Mucosa of gallbladder (tissue), 1 donor: ENCODE measurements around the gene ARID3A. TPM values are rescaled to one million over a fixed set of nuclear protein-coding genes. Genes with fewer than 3 reads are reported as not detected.
"Not testable (repeated sequence)": the region's sequence is repeated elsewhere in the genome, so short reads cannot be mapped to it uniquely, and the experiment has no call there.

Experiments used
- DNase-seq: peaks from one replicate; pipeline ENCODE4 v3.0.0-alpha.2; 2020; ENCODE audit warnings: low spot score
- total RNA-seq: library from RNA; stranded (reverse); gene quantifications from one replicate; pipeline ENCODE4 v1.2.1, GENCODE V29; 2021
- donor health status: DM: no; HTN: no; CAD: no.

ARID3A gene
- total RNA-seq, 1 donor from 2014 or later = 7.0 TPM

DNA sequence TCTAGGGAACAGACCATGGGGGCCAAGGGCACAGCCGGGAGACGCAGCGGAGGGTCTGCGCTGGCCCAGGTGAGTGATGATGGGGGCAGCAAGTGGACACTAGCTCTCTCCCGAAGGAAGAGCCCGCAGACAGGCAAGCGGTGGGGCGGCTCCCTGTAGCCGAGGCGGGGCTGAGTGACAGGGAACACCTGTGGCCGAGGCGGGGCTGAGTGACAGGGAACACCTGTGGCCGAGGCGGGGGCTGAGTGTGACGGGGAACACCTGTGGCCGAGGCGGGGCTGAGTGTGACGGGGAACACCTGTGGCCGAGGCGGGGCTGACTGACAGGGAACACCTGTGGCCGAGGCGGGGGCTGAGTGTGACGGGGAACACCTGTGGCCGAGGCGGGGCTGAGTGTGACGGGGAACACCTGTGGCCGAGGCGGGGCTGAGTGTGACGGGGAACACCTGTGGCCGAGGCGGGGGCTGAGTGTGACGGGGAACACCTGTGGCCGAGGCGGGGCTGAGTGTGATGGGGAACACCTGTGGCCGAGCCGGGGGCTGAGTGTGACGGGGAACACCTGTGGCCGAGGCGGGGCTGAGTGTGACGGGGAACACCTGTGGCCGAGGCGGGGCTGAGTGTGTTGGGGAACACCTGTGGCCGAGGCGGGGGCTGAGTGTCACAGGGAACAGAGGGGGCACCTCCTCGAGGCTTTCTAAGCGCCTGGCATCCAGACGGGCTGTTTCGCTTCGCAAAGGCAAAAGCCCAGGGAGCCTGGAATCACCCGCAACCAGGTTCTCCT is 34.2 kb upstream of the ARID3A start:
- not testable (repeated sequence) for DNase-seq

DNA sequence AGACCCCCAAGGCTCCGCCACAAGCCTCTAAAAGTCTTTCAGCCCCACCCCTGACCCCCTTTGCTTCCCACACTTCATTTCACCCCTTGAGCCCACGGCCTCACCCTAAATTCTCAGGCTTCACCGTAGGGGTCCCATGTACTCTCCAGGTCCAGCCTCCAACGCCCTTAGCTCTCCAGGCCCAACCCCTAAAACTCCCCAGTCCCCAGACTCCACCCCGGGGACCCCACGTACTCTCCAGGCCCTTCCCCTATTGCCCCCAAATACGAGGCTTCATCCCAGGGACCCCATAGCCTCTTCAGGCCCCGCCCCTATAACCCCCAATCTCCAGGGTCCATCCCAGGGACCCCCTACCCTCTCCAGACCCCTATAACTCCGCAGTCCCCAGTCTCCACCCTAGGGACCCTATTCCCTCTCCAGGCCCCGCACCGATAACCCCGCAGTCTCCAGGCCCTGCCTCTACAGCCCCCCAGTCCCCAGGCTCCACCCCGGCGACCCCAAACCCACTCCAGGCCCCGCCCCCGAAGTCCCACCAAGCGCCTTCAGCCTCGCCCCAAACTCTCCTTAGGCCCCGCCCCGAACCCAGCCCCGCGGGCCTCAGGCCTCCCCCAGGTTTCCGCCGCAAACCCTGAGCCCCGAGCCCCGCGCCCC is 33.5 kb upstream of the ARID3A start:
- DNase-seq = no peak

DNA sequence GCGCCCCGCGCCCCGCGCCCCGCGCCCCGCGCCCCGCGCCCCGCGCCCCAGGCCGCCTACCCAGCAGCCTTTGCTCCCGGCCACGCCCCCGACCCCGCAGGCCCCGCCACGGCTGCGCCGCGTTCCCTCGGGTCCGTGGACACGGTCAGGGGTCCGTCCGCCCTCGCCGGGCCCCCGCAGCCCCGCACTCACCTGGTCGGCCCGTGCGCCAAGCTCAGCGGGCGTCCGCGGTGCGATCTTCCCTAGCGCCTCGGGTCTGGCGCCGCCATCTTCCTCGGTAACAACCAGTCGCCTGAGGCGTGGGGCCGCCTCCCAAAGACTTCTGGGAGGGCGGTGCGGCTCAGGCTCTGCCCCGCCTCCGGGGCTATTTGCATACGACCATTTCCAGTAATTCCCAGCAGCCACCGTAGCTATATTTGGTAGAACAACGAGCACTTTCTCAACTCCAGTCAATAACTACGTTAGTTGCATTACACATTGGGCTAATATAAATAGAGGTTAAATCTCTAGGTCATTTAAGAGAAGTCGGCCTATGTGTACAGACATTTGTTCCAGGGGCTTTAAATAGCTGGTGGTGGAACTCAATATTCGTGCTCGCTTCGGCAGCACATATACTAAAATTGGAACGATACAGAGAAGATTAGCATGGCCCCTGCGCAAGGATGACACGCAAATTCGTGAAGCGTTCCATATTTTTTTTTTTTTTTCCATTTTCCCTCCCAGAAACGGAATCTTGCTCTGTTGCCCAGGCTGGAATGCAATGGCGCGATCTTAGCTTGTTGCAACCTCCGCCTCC is 32.7 kb upstream of the ARID3A start, which contains the start of the genes MED16 and RNU6-9:
TSS of gene MED16 (minus strand) at position 294 of the 796 bp plus-strand sequence. CDS start 2,056 bp downstream, outside the sequence.
TSS of gene RNU6-9 (plus strand) at position 591 of the 796 bp plus-strand sequence.
- peak; percentile 93 for DNase-seq

DNA sequence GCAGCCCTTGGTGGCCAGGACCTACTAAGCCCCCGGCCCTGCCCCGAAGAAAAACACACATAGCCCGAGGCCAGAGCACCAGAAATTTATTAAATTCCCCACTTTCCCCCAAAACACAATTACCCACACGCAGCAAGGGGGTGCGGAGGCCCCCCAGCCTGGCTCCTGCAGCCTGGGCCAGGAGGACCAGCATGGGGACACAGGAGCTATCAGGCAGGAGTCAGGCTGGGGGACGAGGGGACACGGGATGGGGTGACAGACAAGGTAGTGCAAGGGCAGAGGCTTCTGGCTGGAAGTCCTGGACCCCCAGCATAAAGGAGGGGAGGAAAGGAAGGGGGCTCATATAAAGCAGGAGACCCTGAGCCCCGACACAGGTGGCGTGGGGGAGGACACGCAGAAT is 29.4 kb upstream of the ARID3A start:
- DNase-seq = no peak

DNA sequence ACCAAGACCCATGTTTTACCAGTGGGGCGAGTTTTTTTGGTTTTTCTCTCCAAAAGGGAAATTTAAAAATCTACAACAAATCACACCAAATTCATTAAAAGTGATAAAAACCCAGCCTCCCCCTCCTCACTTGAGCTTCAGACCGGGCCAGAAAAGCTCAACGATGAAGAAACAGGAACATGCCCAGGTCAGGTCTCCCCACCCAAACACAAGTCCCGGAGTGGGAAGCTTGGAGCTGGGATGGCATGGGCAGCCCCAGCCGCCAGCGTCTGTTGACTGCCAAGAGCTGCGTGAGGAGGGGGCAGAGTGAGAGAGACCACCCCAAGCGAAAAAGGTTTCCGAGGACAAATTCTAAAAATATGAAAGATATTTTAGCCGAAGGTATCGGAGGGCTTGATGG is 28.8 kb upstream of the ARID3A start:
- no peak for DNase-seq

DNA sequence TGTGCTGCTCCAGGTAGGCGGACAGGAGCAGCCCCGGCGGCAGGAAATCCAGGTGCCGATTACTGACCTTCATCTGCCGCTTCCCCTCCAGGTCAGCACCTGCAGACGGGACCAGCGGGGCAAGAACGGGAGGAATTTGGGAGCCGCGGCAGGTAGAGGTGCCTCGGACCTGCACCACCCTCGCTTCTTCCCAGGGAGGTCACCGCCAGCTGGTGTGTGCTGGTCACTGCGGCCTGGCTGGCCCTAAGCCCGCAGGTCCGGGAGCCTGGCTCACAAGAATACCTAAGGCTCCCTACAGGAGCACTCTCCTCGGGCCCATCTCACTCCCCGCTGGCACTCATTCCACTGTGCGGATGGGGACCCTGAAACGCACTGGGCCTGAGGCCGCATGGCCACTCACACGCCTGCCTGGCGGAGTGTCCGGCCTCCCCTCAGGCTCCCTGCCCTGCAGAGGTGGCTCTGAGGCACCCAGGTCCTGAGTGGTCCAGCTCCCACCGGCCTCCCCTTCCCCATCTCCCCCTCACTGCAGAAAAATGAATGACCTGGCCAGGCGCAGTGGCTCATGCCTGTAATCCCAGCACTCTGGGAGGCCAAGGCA is 28.3 kb upstream of the ARID3A start:
- no peak for DNase-seq

DNA sequence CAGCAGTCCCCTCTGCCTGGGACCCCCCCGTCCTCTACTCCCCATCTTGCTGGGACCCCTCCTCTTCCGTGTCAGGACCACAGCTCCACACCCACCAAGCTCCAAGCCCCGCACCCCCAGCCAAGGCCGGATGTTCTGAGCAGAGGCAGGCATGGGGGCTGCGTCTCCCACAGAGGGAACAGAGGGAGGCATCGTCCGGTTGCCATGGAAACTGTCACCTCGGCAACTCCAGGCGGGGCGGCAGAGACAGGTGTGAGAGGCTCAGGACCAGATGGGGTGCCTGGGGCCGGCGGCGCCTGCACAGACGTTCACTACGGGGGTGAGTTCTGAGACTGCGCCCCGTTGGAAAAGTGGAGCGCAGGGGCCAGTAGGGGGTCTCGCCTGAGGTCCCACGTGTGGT is 27.2 kb upstream of the ARID3A start:
- DNase-seq = no peak

DNA sequence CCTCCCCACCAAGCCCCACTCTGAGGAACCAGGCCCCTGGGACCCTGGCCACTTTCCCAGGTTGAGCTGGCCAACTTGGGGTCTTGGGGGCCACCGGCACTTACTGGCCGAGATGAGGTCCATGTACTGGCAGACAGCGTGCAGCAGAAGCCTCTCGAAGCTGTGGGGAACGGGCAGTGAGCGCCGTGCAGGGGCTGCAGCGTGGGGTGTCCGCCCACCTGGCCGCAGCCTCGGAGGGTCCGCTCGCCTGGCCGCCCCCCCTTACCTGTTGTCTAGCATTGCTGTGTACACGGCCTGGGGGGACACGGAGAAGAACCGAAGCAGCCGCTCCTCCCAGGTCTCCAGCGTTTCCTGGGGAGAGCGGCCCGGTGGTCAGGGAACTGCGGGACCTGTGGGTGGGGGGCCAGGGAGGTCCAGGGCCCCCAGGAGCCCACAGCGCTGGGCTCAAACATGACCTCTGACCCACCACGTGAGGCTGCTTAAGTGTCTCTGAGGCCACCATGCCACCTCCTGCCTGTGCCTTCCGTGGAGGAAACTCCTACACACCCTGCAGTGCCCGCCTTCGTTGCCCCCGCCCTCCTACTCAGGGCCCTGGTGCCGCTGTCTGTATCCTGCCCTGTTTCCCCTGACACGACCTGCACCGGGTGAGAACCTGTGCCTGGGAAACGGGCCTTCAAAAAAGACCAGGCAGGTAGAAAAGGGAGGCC is 26.3 kb upstream of the ARID3A start:
- DNase-seq = no peak

DNA sequence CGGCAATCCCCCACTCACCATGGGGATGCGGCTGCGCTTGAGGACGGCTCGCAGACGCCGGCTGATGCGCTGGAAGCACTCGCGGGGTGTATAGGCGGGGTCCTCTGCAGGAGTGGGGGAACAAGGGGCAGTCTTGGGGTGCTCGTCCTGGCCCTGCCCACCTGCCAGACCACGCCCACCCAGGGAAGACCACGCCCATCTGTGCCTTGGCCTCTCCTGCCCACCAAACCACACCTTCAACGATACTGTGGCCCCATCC is 25.9 kb upstream of the ARID3A start:
- no peak for DNase-seq

DNA sequence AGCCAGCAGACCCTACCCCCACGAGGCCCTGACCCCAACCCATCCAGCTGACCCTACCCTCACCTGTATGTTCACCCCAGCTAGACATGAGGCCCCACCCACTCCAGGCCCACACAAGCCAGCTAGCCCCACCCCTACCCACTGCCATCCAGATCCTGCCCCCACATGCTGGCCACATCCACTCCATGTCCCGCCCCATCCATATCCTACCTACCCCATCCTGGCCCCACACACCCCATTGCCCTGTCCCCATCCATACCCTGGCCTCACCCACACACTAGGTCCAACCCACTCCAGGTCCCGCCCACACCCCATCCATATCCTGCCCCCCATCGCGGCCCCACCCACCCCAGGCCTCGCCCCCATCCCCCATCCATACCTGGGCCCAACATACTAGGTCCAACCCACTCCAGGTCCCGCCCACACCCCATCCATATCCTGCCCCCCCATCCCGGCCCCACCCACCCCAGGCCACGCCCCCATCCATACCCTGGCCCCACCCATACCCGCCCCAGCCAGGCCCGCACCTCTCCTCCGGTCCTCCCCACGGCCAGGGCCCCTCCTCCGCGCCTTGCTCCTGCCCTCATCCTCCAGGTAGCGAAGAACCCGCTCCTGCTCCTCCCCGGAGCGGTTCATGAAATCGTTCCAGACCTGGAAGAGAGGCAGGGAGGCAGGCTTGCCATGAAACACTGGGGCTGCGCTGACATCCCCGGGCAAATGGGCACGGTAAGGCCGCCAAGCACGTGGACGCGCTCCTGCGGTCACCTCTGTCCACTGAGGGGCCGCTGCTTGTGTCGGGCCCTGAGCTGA is 25.3 kb upstream of the ARID3A start:
- no peak for DNase-seq

DNA sequence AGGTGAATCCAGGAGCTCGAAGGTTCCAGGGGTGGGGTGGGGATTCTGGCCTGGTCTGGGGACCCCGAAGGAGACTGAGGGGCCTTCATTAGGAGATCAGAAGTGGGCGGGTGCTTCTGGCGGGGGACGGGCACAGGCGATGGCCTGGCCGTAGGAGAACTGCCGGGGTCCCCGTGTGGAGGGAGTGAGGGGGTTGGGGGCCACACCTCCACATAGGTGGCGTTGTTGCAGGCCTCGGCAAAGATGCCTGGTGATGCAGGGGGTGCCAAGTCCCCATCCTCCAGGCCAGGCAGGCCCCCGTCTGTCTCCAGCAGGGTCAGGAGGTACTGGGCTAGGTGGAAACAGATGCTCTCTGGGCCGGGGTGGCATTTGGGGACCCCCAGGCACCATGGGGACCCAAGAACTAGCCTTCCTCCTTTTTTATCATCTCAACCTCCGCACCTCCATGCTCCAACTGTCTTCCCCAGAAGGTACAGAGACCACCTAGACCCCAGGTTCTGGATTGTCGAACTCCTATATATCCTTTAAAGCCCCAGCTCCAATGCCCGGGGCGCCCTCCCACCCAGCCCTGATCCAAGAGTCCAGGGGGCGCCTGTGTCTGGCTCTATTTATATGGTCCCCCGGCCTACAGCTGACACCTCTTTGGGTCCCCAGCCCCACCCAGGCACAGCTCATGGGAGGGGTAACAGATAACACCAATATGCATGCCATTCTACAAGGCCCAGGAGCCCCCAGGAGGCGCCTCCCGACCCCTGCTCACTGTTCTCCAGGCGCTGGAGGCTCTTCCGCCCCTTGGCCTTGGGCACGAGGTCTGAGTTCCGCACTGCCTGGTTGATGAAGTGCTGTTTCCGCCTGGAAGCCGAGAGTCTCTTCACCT is 24.4 kb upstream of the ARID3A start:
- no peak for DNase-seq

DNA sequence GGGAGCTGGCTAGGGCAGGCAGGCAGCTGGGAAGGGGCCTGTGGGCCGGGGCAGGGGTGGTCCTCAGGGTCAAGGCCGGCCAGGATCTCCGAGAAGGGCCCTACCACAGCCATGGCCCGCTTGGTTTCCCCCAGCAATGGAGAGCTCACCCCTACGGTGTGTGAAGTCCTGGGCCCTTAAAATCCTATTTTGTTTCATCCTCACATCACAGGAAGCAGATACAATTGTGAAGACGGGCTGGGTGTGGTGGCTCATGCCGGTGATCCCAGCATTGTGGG is 23.8 kb upstream of the ARID3A start:
- no peak for DNase-seq

DNA sequence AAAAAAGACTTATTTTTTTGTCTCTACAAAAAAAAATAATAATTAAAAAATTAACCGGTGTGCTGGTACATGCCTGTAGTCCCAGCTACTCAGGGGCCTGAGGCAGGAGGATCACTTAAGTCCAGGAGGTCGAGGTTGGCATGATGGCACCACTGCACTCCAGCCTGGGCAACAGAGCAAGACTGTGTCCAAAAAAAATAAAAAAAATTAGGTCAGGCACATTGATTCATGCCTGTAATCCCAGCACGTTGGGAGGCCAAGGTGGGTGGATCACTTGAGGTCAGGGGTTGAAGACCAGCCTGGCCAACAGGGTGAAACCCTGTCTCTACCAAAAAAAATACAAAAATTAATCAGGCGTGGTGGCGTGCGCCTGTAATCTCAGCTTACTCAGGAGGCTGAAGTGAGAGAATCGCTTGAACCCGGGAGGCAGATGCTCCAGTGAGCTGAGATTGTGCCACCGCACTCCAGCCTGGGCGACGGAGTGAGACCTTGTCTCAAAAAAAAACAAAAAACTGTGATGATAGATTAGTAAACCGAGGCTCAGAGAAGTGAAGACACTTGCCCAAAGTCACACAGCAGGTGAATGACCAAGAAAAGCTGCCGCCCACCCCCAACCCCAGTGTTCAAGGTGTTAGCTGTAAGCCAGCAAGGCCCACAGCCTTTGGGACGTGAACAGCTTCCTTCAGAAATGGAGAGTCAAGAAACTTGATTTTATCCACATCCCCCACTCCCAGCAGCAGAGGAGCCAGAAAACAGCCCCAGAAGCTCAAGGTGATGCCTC is 23.2 kb upstream of the ARID3A start:
- no peak for DNase-seq

DNA sequence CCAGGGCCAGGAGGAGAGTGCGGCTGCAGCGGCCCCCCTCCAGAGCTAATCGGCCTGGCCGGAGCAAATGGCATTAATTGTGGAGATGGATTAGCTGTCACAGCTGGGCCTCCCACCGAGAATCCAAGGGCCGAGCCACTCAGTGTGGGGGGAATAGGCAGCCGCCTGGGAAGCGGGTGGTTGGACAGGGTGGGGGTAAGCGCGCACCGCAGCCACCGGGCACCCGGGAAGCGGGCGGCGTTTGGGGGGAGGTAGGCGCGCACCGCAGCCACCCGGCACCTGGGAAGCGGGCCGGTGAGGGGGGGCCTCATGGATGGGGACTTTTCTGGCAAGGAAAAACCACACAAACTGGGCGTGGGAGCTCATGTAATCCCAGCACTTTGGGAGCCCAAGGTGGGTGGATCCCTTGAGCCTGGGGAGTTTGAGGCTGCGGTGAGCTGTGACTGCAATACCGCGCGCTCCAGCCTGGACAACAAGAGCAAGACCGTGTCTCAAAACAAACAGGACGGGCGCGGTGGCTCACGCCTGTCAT is 22.5 kb upstream of the ARID3A start:
- DNase-seq = no peak

DNA sequence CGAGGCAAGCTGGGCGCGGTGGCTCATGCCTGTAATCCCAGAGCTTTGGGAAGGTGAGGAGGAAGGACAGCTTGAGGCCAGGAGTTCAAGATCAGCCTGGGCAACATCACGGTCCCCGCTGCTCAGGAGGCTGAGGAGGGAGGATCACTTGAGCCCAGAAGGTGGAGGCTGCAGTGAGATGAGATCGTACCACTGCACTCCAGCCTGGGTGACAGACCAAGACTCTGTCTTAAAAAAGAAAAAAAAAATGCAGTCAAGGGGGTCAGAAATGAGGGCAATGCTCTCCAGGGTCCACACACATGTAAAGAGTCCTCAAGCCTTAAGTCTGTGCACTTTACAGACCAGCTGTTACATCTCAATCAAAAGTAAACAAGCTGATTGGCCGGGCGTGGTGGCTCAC is 21.3 kb upstream of the ARID3A start:
- DNase-seq = no peak

DNA sequence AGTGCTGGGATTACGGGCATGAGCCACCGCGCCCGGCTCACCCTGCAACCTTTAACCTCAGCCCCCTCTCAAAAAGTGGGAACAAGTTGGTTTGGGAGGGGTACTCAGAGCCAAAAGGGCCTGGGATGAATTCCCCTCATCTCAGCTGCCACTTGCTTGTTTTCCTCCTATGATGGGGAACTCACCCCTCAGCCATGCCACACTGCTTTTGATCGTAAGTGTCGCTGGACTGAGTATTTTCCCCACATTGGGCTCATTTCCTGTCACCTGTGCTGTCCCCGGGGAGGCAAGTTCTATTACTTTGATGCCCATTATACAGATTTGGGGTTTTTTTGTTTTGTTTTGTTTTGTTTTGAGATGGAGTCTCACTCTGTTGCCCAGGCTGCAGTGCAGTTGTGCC is 19.4 kb upstream of the ARID3A start:
- no peak for DNase-seq

DNA sequence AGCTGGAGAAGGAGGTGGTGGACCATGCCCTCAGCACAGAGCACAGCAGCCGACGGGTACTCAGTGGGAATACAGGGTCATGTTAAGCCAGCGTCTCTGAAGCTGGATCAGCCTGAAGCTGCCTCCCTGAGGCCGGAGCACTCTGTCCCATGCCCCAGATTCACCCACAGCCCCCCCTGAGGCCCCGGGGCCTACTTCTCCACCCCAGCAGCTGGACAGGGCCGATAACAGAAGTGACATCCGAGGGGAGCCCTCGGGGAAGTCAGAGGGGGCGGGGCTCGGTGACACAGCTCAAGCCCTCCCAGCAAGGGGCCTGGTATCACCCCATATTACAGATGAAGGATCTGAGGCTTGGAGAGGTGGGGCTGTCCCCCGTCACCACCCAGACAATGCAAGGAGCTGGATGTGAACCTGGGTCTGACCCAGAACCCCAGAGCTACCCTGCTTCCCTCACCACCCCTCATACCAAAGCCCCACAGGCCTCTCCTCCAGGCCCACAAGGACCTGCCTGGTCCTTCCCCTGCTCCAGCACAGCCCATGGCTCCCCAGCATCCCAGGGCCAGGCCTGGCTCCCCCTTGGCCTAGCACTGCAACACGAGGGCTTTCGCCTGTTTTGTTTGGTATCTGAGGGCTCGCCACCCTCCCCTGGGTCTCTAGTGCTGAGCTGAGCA is 18.5 kb upstream of the ARID3A start:
- no peak for DNase-seq

DNA sequence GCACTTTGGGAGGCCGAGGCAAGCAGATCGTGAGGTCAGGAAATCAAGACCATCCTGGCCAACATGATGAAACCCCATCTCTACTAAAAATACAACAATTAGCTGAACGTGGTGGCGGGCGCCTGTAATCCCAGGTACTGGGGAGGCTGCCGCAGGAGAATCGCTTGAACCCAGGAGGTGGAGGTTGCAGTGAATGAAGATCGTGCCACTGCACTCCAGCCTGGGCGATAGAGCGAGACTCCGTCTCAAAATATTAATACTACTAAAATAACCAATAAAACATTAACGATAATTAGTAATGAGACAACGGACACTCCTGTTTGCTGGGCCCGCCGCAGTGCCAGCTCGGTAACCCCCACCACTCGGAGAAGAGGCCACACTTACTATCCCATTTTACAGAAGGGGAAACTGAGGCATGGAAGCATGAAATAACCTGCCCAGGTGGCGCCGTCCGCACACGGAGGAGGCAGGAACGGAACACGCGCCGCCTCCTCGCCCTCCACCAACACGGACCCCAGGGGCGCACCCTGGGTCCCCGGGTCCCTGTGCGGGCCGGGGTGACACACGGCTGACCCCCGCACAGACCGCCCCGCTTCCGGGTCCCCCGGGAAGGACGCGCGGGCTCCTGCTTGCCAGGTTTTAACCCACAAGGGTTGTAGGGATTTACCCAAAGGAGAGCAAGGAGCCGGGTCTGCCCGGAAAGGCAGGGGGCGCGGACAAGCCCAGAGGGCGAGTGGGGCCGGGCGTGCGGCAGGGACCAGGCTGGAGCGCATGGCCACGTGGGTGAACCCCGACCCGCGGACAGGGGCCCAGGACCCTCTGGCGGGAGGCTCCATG is 14.4 kb upstream of the ARID3A start:
- no peak for DNase-seq
